GM19328 (cell line): ENCODE measurements around the gene TBC1D1.

ENCODE experiments used
- ATAC-seq: cut with Tn5 transposase; IDR thresholded peaks from one replicate; pipeline ENCODE4 v1.9.1; 2021; ENCODE audit warnings: mild to moderate bottlenecking, moderate library complexity; ENCODE audit not compliant: unreplicated experiment

TBC1D1 gene

DNA sequence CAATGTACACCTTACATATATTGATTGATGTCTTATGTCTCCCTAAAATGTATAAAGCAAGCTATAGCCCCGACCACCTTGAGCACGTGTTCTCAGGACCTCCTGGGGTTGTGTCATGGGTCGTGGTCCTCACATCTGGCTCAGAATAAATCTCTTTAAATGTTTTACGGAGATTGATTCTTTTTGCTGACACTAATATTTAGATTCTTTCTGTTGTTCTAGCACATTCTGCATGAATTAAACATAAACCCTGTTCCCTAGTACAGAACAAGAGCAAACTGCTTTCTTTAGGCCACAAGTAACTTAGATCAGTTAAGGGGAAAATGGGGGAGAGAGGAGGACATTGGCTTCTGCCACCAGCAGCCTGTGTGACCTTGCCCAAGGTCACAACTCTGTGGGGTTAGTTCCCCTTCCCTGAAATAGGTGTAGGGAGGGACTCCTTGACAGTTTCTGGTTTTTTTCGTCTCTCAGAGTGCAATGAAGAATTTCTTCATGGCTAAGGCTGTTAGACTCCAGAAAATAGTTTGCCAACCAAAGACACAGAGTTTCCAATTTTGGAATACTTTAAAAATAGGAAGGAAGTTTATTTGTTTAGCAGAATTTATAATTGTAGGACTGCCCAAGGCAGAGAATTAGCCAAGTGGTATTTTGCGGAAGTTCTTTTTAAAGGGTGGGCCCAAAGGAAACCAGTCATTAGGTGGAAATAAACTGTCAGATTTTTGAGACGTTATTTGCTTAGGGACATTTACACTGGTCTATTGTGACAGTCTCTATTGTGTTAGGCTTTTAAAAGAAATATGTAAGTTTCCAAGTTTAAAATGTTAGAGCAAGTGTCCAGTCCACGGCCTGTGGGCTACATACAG is 98.7 kb downstream of the TBC1D1 start:
- no peak for ATAC-seq

DNA sequence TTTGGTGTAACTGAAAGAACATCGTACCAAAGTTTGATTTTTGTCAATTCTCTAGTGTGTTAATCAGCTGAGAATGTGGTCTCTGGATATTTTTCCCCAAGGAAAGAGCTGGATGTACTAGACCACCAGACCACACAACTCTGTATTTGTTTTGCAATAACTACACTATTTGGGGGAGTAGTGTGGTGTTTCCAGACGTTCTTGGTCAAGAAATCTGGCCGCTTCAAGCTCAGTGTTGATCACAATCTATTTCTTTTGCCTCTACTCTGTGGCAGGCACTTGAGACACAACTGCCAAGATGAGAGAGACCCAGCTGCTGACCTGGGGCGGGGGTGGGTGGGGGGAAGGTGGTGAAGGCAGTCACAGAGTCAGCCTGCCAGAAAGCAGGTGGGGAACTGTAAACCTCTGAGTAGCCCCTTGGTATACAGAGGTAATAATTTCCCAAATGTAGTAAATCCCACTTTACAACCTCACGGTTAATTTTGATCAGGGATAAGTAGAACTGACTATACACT is 99.9 kb downstream of the TBC1D1 start:
- ATAC-seq, result no peak

DNA sequence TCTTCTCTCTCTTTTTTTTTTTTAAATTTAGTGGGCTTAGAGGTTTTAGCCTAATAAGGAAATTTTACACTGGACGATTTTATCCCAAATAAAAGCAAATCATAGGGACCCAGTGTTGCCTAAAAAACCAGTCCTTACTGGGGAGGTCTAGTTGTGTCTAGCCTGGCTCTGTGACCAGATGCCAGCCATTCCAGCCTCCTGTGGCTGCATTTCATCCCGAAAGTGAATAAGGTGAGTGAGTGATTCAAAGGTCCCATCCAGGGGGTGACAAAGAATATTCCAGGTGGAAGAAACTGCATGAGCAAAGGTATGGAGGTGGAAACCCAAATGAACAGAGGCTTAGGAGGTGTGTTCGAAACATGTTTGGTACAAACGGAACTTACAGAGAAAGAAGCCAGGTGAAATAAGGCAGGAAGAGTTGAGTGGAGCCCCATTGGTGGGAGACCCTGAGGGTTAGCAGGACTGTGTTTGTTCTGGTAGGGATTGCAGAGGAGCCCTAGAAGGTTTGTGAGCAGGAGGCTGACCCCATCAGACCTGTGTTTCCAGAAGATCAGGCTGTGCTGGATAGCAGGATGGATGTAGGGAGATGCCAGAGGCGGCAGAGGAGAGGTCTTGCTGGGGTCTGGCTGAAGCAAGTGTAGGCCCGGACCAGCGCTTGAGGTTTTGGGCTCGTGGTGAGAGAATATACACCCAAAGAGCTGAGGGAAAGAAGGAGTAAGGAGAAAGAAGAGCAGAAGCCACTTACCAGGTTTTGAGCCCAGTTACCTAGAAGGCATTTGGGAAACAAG is 100.9 kb downstream of the TBC1D1 start:
- no peak for ATAC-seq

DNA sequence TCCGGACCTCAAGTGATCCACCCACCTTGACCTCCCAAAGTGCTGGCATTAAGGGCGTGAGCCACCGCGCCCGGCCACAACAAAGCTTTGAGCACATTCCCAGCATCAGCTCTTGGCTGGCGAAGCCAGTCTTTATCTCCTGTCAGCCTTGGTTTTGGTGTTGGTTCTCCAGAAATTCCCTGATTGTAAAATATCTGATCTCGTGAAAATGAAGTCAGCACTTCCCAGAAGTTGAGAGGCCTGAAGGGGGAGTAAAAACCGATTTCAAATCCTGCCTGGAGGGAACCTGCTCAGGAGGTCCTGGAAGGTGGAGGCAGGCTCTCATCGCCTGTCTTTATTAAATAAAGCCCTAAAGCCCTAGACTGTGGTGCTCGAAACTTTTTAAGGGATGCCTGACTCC is 102.9 kb downstream of the TBC1D1 start:
- ATAC-seq, result no peak

DNA sequence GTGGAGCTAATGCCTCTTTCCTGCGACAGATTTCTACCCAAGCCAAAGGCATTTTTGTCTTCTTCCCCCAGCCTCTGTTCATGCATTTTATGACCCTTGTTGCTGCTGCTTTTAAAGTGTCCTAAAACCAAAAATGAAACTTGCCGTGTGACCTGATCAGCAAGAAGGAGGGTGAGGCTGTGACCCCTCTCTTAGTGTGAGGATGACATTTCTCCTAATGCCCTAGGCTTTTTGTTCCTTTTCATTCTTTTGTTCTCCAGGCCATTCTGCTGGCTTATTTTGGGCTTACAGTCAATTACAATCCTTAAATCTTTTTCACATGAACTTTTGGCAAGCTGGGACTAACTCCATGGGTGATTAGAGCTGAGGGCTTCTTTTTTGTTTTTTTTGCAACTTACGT is 103.7 kb downstream of the TBC1D1 start:
- ATAC-seq, result no peak

DNA sequence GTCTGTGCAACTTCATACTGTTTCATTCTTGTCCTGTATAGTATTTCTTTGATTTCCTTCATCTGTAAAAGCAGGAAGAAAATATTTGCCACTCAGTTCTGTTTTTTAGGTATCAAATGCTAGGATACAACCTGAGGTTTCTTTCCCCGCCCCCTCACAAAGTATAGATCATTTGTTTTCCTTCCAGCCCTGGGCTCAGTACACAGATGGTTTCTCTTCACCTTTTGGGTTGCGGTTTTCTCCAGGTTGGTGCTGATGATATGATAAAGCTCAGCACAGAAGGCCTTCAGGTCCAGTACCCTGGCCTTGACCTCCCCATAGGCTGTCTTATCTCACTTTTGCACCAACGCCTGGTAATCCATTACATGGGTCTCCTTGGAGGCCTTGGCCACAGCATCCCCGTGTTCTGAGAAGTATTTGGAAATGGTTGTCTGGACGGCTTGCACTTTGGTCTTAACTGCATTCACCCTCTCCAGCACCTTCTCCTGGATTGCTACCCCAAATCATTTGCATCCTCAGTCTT is 104.5 kb downstream of the TBC1D1 start:
- ATAC-seq, result no peak

DNA sequence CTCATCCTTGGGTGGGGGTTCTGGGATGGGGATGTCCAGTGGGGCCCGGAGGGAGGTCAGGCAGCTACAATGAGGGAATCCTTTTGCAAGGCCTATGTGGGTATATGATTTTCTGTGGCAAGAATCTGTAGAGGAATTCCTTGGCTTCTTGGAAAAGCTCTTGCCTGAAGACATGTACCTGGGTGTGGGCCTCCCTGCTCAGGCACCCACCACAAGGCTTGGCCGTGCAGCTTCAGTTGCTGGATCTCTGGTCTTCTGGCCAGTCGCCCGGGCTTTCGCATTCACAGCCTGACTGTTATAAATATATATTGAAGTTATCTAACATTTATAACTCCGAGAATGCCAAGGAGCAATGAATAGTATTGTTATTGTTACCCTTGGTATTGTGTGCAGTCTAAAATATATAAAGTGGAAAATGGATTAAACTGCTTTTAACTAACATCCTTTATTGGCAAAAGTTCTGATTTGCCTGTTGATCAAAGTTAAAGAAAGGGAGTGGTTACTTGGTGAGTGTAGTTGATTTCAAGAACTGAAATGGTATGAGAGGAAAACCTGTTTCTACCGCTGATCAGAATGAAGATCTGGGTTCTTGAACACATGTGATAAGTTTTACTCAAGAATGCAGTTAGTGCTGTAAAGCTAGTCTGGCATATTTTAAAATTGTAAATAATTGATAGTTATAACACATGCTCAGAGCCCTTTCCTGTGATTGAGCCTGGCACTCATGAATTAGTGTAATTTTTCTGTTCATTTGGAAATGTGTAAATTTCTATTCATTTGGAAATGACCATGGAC is 105.3 kb downstream of the TBC1D1 start:
- ATAC-seq, result no peak

DNA sequence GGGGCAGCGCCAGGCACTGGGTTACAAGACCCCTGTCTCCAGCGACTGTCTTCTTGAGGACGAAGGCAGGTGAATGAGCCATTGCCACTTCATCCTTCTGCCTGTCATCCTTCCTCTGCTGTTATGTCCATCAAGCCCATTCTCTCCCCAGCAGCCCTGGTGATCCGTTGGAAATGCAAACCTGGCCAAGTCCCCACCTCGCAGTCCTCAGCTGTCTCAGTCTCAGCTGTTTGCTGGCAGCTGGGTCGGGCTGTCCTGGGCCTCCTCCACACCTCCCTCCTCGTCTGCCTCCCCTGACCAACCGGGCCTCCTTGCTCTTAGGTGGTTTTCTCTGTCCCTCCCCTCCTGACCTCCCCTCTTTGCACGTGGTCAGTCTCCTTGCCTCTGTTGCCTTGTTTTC is 107.3 kb downstream of the TBC1D1 start:
- ATAC-seq, result no peak

DNA sequence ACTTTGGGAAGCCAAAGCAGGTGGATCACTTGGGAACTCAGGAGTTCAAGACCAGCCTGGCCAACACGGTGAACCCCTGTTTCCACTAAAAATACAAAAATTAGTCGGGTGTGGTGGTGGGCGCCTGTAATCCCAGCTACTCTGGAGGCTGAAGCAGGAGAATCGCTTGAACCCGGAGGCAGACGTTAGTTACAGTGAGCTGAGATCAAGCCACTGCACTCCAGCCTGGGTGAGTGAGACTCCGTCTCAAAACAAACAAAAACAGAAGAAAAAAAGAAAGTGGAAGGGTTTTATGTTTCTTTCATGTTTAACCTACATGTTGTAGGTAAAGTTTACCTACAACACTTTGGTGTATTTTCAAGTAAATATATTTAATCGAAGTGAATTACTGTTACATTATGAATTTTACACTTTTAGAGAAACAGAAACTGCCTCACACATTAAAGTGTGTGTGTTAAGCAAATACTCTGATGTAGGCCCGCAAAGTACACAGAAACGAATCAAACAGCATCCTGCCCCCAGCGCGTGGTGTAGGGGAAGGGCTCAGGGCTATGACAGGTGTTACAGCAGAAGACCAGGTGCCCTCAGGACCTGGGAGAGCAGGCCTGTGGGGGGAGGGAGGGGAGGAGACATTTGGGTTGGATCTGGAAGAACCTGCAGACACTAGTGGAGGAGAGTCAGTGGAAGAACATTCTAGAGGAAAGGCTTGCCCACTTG is 108.3 kb downstream of the TBC1D1 start:
- no peak for ATAC-seq

DNA sequence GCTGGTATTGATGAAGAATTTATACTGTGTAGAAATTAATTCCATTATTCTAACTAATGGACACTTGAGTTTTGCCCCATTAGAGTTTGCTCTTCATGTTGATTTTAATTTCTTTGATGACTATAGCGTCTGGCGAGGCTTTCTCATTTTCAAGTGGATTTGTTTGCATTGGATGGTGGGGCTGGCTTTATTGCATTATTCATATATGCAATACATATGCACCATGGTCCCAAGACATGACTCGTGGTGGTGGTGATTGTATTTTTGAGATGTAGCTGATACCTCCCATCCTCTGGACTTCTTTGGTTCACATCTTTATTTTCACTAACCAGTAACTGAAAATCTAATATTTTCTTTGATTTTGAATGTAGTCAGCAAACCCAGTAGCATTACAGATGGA is 109.1 kb downstream of the TBC1D1 start:
- ATAC-seq, result no peak

DNA sequence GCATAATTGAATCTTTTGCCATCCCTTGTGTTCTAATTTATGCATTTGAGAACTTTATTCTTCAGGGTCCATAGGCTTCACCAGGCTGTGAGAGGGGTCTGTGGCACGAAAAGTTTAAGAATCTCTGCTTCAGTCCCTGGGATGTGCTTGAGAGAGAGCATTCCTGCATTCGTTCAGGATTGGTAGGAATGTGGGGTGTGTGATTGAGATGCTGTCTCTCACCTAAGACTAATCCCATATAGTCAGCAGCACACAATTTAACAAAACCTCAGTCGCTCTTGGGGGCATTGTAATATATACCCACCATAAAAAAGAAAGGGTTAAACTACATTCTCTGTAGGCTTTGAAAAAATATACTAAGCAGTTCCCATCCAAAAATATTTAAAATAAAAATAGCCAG is 111.0 kb downstream of the TBC1D1 start:
- ATAC-seq, result no peak

DNA sequence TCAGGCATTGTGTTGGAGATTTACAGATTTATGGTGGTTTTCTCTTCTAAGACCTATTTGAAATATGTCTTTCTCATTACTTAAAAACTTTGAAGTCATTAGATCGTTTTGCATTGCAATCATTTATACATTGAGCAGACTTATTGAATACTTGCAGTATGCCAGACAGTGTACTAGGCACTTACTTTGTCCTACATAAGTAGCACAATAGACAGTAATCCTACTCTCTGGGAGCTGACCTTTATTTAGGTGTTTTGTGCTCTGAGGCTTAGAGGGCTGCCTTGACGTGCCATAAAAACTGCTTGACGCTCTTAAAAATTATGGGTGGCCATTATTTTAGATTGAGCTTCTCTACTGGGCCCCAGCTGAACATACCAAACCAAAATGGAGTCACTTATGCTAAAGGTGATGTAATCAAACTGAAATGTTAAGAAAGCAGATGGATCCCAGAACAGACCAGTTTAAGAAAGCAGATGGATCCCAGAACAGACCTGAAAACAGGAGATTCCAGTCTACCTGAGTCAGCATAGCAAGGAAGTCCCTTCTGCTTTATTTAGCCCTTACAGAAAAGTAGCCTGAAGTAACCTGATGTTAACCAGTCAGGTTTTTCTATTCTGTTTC is 111.7 kb downstream of the TBC1D1 start:
- ATAC-seq, result no peak

DNA sequence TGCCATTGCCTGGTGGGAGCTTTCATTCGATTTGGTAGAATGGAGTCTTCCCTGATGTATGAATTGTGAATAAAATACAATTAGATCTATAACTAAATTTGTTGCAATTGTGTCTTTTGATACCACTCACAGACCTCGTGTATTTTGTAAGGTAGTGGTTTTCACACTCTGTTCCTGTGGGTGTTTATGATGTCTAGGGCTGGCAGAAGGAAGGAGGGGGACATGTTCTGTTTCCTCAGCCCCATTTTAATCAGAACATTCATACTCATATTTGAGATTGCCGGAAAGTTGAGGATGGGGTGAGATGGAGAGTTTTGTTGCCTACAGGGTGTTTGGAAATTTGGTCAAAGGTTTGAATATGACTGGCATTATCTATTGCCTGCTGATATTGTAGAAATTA is 112.2 kb downstream of the TBC1D1 start:
- no peak for ATAC-seq

DNA sequence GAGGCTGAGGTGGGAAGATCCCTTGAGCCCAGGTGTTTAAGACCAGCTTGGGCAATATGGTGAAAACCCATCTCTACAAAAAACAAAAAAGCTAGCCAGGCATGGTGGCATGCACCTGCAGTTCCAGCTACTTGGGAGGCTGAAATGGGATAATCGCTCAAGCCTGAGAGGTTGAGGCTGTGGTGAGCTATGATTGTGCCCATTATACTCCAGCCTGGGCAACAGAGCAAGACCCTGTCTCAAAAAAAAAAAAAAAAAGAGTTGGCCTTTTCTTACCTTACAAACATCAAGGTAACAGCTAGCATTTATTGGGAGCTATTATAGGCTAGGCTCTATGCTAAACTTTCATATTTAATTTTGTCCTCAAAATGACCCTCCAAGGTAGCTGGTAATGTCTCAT is 112.7 kb downstream of the TBC1D1 start:
- no peak for ATAC-seq

DNA sequence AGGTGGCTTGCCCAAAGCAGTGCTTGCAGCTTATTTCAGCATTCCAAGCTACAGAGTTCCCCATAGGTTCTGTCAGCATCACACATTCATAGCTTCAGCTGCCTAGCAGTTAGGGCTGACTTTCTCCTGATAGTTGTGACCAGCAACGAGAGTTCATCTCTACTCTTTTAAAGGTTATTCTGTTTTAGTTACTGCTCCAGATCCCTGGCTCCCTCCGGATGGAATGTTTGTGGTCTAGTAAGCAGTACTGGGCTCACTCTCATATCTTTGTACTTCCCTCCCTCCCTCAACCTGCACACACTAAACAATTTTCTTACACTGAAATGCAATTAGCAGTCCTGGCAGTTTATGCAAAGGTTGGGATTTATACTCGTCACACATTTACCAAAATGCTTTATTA is 113.2 kb downstream of the TBC1D1 start:
- ATAC-seq, result no peak

DNA sequence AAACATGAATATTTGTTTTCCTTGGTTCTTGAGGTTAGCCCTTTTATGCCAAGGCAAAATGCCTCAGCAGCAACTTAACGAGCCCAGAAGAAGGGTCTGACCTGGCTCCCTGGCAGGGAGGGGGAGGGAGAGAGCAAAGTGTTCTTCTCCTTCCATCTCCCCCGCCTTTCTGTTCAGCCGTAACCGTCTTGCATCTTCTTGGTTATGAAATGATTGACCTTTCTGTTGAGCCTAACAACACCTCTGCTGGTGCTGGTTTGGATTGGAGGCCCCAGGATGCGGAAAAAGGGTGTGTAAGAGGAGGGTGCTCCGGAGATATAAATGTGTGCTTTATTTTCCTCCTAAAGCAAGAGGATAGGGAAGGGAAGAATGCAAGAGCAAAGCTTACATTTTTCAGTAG is 114.0 kb downstream of the TBC1D1 start:
- ATAC-seq, result no peak

DNA sequence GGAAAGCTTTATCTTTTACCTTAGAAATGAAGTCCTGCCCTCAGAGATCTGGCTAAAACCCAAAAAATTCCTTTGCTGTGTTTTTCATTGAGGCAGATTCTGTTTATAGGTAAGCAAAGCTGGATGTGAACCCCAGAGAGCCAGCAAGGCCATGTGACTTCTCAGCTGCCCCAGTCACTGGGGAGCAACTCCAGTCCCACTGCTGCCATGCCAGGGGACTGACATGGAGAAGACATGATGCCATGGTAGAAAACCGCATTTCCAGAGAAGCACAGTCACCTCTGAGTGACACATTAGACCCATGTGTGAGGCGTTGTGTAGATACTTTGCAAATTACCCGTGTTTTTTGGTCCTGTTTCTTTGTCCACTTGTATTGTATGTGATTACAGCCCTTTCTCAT is 114.8 kb downstream of the TBC1D1 start:
- ATAC-seq, result no peak

DNA sequence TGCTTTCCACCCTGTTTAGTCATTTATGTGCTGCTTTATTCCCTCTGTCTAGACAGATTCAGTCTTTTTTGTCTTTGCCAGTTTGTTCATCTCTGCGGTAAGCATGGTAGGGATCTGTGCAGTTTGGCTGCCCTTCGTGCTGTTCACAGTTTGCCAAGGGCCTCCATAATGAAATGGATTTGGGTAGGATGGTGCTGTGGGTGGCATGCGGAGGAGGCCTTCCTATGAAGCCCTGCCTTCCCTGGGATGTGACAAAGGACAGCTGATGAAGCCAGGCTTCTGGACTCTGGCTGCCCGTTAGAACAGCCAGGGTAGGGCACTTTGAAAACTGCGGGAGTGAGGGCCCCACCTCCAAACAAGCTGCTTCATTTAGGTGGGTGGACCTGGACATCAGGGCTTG is 116.8 kb downstream of the TBC1D1 start:
- no peak for ATAC-seq

DNA sequence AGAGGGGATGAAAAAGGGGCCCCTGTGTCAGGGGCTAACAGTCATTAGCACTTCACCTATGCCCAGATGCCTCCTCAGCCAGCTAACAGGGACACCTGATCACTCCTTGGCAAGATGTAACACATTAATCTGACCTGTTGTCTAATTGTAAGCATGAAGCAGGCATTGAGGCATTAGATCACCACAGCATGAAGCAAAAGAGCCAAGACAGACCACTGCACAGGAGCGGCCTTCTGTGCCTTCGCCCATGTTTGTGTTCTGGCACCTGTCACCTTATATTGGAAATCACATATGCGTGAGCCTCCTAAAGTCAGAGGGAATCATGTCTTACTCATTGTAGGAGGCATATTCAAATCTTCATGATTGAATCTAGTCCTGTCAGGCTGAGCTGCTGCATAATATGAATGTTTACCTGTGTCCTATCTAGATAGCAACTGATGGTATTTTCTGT is 117.7 kb downstream of the TBC1D1 start:
- ATAC-seq, result no peak

DNA sequence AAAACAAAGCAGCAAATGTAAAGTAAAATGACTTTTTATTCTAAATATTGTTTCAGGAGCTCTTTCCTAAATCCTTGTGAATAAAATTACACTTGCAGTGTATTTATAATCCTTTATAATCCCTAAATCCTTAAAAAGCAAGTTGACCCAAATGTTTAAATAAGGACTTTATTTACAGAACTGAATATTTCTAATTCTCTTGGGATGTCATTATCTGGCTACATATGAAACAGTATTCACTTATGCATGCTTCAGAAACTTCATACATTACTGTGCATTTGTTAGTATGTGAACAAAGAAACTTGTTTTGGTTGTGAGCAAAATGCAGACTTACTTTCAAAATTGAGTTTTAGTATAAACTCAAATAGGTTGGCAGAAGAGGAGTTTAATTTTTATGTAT is 118.5 kb downstream of the TBC1D1 start:
- no peak for ATAC-seq
